GM12875 (cell line): ENCODE measurements around the gene SF3A2.

Source experiments
- H3K4me3 ChIP-seq: one replicate; pipeline ENCODE4 v1.5.1; 2011; ENCODE audit warnings: low read depth, low read length, control low read depth
- TF ChIP-seq, protein P1 (sequence below): IDR thresholded peaks from 2 replicates; pipeline ENCODE4 v1.5.1; 2011; ENCODE audit warnings: low read depth, mild to moderate bottlenecking, control low read depth, inconsistent platforms, low read length, moderate library complexity, borderline replicate concordance; ENCODE audit not compliant: insufficient read depth

The SF3A2 gene

DNA sequence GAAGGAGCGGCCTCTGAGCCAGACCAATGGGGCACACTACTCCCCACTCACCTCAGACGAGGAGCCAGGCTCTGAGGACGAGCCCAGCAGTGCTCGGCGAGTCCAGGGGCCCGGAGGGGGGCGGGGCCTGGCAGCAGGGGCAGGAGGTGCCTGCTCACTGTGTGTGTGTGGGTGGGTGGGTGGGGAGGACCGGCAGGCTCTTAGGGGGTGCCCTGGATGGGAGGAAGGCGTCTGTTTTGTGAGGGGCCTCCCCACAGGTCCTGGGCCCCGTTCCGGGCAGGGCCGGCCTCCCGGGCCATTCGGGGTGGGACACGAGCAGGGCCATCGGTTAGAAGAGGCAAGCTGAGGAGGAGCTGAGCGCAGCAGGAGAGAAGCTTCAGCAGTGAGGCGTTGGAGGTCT lies 13.2 kb upstream of the SF3A2 start:
- TF ChIP-seq, protein P1, sequence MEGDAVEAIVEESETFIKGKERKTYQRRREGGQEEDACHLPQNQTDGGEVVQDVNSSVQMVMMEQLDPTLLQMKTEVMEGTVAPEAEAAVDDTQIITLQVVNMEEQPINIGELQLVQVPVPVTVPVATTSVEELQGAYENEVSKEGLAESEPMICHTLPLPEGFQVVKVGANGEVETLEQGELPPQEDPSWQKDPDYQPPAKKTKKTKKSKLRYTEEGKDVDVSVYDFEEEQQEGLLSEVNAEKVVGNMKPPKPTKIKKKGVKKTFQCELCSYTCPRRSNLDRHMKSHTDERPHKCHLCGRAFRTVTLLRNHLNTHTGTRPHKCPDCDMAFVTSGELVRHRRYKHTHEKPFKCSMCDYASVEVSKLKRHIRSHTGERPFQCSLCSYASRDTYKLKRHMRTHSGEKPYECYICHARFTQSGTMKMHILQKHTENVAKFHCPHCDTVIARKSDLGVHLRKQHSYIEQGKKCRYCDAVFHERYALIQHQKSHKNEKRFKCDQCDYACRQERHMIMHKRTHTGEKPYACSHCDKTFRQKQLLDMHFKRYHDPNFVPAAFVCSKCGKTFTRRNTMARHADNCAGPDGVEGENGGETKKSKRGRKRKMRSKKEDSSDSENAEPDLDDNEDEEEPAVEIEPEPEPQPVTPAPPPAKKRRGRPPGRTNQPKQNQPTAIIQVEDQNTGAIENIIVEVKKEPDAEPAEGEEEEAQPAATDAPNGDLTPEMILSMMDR: no peak
- H3K4me3 ChIP-seq: no peak overlapping the region

DNA sequence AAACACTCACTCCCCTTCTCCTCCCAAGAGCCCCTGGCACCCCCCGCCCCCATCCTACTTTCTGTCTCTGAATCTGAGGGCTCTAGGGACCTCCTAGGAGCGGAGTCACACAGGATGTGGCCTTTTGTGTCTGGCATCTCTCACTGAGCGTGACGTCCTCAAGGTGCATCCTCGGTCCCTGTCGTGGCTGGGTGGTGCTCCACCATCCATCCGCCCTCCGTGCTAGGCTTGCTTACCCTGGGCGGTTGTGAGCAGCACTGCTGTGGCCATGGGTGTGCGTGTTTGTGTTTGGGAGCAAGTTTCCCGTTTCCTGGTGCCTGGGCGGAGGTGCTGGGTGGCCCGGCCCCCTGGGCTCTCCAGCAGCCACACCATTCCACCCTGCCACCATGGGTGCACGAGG lies 12.7 kb upstream of the SF3A2 start:
- TF ChIP-seq, protein P1: no peak
- no peak overlapping the region for H3K4me3 ChIP-seq

DNA sequence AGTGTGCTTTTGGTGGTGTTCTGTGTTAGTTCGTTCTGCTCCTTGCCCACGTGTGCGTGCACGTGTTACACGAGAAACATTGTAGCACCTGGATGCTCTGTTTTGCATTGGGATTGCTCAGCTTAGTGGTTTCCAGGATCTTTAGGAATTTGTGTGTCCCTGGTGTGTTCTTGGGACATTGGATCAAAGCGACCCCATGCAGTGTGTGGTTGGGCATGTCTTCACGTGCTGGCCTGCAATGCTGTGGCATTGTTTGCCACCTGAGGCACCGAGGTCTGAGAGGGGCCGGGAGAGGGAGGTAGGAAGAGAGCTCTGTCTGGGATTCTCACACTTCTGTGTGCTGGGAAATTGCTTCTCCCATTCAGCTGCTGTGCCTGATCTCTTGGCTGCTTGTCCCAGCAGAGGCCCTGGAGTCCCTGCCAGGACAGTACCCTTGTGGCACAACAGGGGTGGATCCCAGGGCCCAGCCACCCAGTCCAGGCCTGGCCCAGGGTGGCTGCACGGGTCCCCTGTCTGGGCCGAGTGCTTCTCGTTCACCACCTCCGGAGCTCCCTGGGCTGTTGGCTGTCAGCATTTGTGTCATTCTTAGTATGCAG lies 11.8 kb upstream of the SF3A2 start:
- no peak overlapping the region for H3K4me3 ChIP-seq
- TF ChIP-seq, protein P1: no peak

DNA sequence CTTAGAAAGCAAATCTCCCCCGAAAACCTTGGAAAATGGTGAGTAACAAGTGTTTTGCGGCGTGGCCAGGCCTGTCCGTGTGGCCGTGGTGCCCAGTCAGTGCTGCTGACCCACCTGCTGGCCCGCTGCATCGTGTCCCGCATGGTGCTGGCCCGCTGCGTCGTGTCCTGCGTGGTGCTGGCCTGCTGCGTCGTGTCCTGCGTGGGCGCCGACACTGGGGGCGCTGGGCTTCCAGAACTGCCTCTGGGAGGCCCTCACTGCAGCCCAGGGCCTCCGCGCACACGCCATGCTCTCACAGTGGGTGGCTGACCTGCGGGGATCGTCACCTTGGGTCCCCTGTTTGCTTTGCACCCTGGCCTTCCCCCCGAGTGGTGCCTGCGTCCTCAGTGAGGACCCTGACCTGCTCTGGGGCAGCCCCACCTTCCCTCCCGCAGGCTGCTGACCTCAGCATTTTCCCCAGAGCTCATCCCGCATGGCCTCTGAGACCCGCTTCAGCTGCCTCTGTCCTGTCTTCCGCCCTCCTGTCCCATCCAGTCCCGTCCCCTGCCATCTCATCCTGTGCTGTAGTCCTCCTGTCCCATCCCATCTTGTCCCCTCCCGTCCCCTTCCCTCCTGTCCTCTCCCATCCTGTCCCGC lies 11.1 kb upstream of the SF3A2 start:
- no peak overlapping the region for H3K4me3 ChIP-seq
- TF ChIP-seq, protein P1: no peak

DNA sequence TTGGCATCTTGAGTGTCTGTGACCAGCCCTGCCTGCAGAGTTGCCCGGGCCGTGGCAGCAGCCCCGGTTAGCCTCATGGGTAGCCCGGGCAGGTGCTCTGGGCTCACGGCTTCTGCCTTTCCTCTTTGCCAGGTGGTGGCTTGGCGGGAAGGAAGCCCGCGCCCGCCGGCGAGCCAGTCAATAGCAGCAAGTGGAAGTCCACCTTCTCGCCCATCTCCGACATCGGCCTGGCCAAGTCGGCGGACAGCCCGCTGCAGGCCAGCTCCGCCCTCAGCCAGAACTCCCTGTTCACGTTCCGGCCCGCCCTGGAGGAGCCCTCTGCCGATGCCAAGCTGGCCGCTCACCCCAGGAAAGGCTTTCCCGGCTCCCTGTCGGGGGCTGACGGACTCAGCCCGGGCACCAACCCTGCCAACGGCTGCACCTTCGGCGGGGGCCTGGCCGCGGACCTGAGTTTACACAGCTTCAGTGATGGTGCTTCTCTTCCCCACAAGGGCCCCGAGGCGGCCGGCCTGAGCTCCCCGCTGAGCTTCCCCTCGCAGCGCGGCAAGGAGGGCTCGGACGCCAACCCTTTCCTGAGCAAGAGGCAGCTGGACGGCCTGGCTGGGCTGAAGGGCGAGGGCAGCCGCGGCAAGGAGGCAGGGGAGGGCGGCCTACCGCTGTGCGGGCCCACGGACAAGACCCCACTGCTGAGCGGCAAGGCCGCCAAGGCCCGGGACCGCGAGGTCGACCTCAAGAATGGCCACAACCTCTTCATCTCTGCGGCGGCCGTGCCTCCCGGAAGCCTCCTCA lies 10.4 kb upstream of the SF3A2 start:
- H3K4me3 ChIP-seq: no peak overlapping the region
- TF ChIP-seq, protein P1: no peak

DNA sequence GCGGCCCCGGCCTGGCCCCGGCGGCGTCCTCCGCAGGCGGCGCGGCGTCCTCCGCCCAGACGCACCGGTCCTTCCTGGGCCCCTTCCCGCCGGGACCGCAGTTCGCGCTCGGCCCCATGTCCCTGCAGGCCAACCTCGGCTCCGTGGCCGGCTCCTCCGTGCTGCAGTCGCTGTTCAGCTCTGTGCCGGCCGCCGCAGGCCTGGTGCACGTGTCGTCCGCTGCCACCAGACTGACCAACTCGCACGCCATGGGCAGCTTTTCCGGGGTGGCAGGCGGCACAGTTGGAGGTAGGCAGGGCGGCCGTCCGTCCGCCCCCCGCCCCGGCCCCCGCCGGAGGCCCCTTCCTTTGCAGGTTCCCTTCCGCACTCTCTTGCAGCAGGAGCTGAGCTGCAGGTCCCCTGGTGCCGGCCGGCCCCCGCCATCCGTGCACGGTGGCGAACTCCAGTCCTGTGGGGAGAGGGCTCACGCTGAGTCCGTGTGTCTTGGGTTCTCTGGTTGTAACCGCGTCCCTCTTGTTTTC lies 9.7 kb upstream of the SF3A2 start:
- TF ChIP-seq, protein P1: no peak
- no peak overlapping the region for H3K4me3 ChIP-seq
